ENCODE results near the gene TNMD. TPM values are rescaled to one million over a fixed set of nuclear protein-coding genes. Genes with fewer than 3 reads are reported as not detected.

The TNMD gene
- total RNA-seq, 1 donor from 2014 or later = not detected

GRCh38 chrX:100642290-100642689, 57.6 kb downstream of the TNMD start:
- TF ChIP-seq CTCF (IDR thresholded peaks at IDR 0.05) = no peak
- TF ChIP-seq POLR2AphosphoS5 (IDR thresholded peaks at IDR 0.05; ENCODE audit: insufficient read depth in 1 of 2, low read depth in 1 of 2) = no peak
- no peak for TF ChIP-seq POLR2A (IDR thresholded peaks at IDR 0.05)
- intact Hi-C loops (cut with DNase I) = no loop called here
- Histone ChIP-seq H3K4me1 (peaks cover 11% of the 10 kb centered on the region), H3K27me3 (no peaks in the 10 kb centered on the region), H3K36me3 (no peaks in the 10 kb centered on the region), H3K9me3 (no peaks in the 10 kb centered on the region), H3K4me3 (no peak overlapping the region), H3K27ac (peak overlapping the region; percentile 64)
- no peak for DNase-seq (ENCODE audit: extremely low spot score in 2 of 2)

GRCh38 chrX:100643212-100643611, 58.5 kb downstream of the TNMD start:
- intact Hi-C loops (cut with DNase I) = no loop called here
- TF ChIP-seq CTCF (IDR thresholded peaks at IDR 0.05) = no peak
- no peak for TF ChIP-seq POLR2AphosphoS5 (IDR thresholded peaks at IDR 0.05; ENCODE audit: insufficient read depth in 1 of 2, low read depth in 1 of 2)
- no peak for TF ChIP-seq POLR2A (IDR thresholded peaks at IDR 0.05)
- no peaks in the 10 kb centered on the region for H3K27me3 ChIP-seq
- H3K4me1 ChIP-seq = peaks cover 19% of the 10 kb centered on the region
- no peak for DNase-seq (ENCODE audit: extremely low spot score in 2 of 2)
- H3K9me3 ChIP-seq = no peaks in the 10 kb centered on the region
- H3K27ac ChIP-seq = peak overlapping the region; percentile 64
- H3K4me3 ChIP-seq = no peak overlapping the region
- H3K36me3 ChIP-seq = no peaks in the 10 kb centered on the region

GRCh38 chrX:100643956-100644860, 59.5 kb downstream of the TNMD start, which contains the start of gene SRPX2:
Gene SRPX2, plus strand, starts transcription at chrX:100644199. Its CDS starts 2,124 bp downstream, at chrX:100646323.
- peak in 1 of 2 donors; percentile 28 for TF ChIP-seq POLR2A (IDR thresholded peaks at IDR 0.05)
- no peak for TF ChIP-seq CTCF (IDR thresholded peaks at IDR 0.05)
- TF ChIP-seq POLR2AphosphoS5 (IDR thresholded peaks at IDR 0.05; ENCODE audit: insufficient read depth in 1 of 2, low read depth in 1 of 2) = peak; percentile 12 to 65

GRCh38 chrX:100645106-100645505, 60.4 kb downstream of the TNMD start:
- H3K9me3 ChIP-seq = no peaks in the 10 kb centered on the region
- intact Hi-C loops (cut with DNase I) = no loop called here
- no peaks in the 10 kb centered on the region for H3K27me3 ChIP-seq
- peak overlapping the region; percentile 25 to 37 for H3K4me3 ChIP-seq
- H3K4me1 ChIP-seq = peaks cover 27% of the 10 kb centered on the region
- TF ChIP-seq POLR2AphosphoS5 (IDR thresholded peaks at IDR 0.05; ENCODE audit: insufficient read depth in 1 of 2, low read depth in 1 of 2) (no peak), POLR2A (IDR thresholded peaks at IDR 0.05) (no peak), CTCF (IDR thresholded peaks at IDR 0.05) (no peak)
- no peaks in the 10 kb centered on the region for H3K36me3 ChIP-seq
- peak overlapping the region; percentile 77 for H3K27ac ChIP-seq
- no peak for DNase-seq (ENCODE audit: extremely low spot score in 2 of 2)

More at GRCh38 chrX:100643956-100644860, 59.5 kb downstream of the TNMD start, which contains the start of gene SRPX2:
- H3K4me3 ChIP-seq = peak within 1 kb of the TSS; percentile 25 to 37
- H3K4me1 ChIP-seq = peaks cover 26% of the 10 kb centered on the region
- H3K27ac ChIP-seq = peak within 1 kb of the TSS; percentile 77
- intact Hi-C loops (cut with DNase I) = no loop called here
- no peaks in the 10 kb centered on the region for H3K27me3 ChIP-seq
- no peaks in the 10 kb centered on the region for H3K9me3 ChIP-seq
- no peaks in the 10 kb centered on the region for H3K36me3 ChIP-seq
- DNase-seq (ENCODE audit: extremely low spot score in 2 of 2) = no peak

GRCh38 chrX:100647095-100647494, 62.4 kb downstream of the TNMD start:
- no peak for DNase-seq (ENCODE audit: extremely low spot score in 2 of 2)
- TF ChIP-seq POLR2AphosphoS5 (IDR thresholded peaks at IDR 0.05; ENCODE audit: insufficient read depth in 1 of 2, low read depth in 1 of 2) (no peak), POLR2A (IDR thresholded peaks at IDR 0.05) (no peak), CTCF (IDR thresholded peaks at IDR 0.05) (no peak)
- no peak overlapping the region for H3K4me3 ChIP-seq
- no peaks in the 10 kb centered on the region for H3K27me3 ChIP-seq
- H3K9me3 ChIP-seq = no peaks in the 10 kb centered on the region
- H3K36me3 ChIP-seq = no peaks in the 10 kb centered on the region
- peaks cover 35% of the 10 kb centered on the region for H3K4me1 ChIP-seq
- intact Hi-C loops (cut with DNase I) = no loop called here
- peak overlapping the region; percentile 77 for H3K27ac ChIP-seq

Data from vagina (tissue), 2 donors.